ENCODE measurements around the gene BRINP1.

DNA sequence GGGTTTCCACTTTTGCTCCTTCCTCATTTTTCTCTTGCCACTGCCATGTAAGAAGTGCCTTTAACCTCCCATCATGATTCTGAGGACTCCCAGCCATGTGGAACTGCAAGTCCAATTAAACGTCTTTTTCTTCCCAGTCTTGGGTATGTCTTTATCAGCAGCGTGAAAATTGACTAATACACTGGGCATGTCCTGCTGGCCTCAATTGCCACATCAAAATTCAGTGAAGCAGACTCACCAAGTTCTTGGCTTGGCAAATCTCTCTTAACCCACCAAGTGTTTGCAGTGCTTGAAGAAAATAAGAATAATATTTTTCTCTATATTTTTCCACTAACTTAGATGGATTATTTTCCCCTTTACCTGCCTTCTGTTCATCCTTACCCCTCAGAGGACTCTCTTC lies 212.0 kb downstream of the BRINP1 start:
- TF ChIP-seq, protein P1, sequence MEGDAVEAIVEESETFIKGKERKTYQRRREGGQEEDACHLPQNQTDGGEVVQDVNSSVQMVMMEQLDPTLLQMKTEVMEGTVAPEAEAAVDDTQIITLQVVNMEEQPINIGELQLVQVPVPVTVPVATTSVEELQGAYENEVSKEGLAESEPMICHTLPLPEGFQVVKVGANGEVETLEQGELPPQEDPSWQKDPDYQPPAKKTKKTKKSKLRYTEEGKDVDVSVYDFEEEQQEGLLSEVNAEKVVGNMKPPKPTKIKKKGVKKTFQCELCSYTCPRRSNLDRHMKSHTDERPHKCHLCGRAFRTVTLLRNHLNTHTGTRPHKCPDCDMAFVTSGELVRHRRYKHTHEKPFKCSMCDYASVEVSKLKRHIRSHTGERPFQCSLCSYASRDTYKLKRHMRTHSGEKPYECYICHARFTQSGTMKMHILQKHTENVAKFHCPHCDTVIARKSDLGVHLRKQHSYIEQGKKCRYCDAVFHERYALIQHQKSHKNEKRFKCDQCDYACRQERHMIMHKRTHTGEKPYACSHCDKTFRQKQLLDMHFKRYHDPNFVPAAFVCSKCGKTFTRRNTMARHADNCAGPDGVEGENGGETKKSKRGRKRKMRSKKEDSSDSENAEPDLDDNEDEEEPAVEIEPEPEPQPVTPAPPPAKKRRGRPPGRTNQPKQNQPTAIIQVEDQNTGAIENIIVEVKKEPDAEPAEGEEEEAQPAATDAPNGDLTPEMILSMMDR (IDR thresholded peaks at IDR 0.05; ENCODE audit: poor library complexity), result no peak
- no peak for TF ChIP-seq EZH2 (IDR thresholded peaks at IDR 0.05; ENCODE audit: borderline replicate concordance)
